ENCODE results near the gene RAB6B.

RAB6B gene

DNA sequence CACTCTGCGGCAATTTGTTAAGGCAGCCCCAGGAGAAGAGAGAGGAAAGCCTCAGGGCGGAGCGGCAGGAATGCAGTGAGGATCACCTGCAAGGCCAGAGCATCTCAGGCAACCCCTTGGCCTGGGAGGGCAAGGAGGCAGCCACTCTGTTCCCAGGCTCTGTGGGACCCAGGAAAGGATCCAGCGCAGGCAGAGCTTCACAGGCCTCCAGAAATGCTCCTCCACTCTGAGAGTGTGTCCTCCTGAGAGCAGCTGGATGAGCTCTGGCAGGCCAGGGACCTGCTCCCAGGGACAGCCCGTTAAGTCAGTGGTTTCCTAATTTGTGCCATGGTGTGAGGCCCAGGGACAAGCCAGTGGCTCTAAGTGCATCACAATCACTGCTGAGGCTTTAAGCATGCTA is 35.2 kb downstream of the RAB6B start:
- DNase-seq (ENCODE audit: low read depth in 1 of 2, low spot score in 1 of 2) = no peak

DNA sequence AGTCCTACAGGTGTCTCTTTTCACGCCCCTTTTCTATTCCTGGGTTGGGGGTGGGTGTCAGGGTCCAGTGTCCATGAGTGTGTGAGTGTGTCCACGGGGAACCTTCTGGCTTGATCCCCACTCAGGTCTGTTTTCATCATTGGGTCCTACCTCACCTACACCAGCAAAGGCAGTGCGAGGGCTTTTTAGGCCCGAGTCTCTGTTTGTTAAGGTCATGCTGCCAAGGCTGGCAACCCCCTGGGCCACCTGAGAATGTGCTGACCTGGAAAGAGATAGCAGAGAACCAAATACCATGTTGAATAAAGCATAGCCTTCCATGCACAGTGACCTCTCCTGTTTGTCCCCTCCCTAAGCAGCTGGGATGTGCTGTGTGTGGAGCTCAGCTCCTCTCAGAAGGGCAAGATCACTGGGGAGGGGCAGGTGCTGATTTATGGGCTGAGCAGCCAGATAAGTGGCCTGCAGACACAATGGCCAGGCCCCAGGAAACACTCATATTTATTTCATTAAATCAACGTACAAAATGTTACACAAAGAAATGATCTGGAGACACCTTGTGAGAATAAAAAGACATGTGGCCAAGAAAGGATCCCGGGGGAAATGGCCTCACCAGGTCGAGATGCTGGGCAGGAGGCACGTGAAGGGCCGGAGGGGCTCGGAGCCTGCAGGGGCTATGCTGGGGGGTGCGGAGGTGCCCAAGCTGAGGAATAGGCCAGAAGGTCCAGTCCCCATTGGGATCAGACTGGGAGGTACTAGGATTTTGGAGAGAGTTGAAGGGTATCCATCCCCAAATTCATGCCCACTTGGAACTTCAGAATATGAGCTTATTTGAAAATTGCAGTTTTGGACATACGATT is 36.1 kb downstream of the RAB6B start:
- no peak for DNase-seq (ENCODE audit: low read depth in 1 of 2, low spot score in 1 of 2)

DNA sequence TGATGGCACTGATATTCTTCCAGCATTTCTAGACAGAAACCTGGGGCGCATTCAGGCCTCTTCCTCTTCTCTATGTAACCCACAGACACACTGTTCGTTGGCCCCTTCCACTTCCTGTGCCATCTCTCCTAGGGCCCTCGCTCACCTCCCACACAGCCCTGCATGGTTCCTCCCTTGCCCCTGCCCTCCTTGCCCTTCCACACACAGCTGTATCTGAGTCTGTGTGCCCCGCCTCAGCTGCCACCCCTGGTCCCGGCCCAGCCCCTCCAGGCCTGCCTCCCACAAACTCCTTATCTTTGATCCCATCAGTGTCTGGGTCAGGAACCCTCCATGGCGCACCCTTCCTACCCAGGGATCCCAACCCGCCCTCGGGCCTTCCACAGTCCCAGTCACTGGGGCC is 37.9 kb downstream of the RAB6B start:
- no peak for DNase-seq (ENCODE audit: low read depth in 1 of 2, low spot score in 1 of 2)

GRCh38 chr3:133856316-133856715 is 39.4 kb downstream of the RAB6B start:
- DNase-seq (ENCODE audit: low read depth in 1 of 2, low spot score in 1 of 2) = no peak

- DNase-seq (ENCODE audit: low read depth in 1 of 2, low spot score in 1 of 2) = no peak
Measured at GRCh38 chr3:133855772-133856171, 39.9 kb downstream of the RAB6B start.

DNA sequence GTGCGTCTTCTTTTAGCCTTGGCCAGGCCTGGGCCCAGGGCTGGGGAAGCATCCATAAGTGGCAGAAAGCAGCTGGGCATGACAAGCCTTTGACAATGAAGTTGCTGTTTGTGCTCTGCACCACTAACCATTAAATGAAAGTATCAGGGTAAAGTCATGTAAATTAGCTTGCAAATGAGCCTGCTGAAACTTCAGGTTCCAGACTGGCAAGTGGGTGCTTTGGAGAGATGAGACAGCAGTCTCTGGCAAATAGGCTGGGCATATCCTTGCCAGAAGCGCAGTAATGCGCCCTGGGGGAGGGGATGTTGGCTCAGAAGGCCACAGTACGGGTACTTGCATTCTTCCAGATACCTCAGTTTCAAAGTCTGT is 40.7 kb downstream of the RAB6B start:
- DNase-seq (ENCODE audit: low read depth in 1 of 2, low spot score in 1 of 2) = no peak

DNA sequence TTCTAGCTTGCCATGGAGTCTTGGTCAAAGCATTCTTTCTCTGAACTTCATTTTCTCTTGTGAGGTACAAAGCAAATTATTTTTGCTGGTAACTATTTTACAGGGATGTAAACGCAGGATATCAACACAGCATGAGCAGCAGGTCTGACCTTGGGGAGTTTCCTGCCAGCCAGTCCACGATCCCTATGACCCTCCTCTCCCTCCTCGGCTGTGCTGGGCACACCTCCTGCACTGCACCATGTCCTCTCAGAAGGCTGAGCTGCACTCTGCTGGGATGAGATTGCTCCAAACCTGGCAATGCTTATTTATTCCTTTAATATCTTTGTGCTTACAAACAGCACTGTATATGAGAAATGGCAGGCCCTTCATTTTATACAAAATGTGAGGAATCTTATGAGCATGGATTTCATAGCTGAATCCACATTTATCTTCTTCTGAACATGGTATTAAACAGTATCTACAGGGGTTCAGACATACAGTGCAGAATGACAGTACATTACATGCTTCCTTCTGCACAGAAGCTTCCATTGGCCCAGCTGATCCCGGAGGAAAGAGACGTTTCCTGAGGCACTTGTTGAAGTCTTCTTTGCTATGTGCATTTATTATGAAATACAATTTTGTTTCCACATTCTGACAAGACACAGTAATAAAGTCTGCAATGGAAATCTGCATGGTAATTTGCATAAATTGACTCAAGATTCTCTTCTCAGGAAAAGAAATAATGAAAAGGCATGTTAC is 41.2 kb downstream of the RAB6B start:
- DNase-seq (ENCODE audit: low read depth in 1 of 2, low spot score in 1 of 2) = no peak

DNA sequence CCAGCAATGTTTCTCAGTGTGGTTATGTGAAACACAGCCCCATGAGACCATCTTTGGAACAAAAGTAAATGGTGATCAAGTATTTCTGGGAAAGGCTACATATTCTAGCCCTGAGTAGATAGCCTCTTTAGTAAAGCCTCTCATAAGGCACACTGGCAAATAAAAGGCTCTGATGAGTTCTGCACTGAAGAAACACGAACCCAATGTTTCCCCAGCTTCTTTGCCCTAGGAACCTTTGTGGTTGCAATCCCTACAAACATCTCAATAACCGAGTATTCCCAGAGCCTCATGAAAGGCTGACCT is 41.8 kb downstream of the RAB6B start:
- no peak for DNase-seq (ENCODE audit: low read depth in 1 of 2, low spot score in 1 of 2)

DNA sequence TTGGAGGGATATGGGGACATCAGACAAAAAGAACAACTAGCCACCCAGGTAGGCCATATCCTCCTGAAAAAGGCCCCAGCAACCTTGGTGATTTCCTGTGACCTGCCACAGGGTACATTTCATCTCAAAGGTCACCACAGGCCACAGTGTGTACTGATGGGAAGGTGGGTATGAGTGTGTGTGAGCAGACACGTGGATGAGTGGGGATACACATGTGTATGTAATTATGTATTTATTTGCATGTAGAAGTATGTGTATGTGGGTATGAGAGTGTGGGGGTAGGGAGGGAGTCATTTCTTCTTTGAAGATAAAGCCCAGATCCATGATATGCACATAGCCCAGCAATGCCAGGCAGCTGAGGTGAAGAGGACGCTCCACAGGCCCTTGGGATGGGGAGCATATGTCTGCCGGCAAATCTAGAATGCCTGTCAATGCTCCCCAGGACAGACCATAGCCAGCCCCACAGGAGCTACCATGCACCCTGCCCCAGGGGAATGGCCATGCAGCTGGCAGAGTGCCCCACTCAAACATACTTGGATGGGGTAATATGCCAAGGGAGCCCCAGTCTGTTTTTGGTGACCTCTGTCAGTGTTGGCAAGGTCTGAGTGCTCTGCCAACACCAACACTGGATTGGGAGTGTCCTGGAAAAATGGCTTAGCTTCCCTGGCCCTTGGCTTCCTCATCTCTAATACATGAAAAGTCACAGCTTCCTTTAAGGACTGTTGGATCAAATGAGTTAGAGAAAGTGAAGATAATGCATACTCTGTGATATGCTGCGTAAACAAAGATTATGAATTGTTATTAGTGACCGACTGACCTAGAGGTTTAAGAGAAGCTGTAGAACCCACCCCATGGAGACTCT is 42.4 kb downstream of the RAB6B start:
- DNase-seq (ENCODE audit: low read depth in 1 of 2, low spot score in 1 of 2) = no peak

- DNase-seq (ENCODE audit: low read depth in 1 of 2, low spot score in 1 of 2) = no peak
Measured at GRCh38 chr3:133851931-133852330, 43.8 kb downstream of the RAB6B start.

DNA sequence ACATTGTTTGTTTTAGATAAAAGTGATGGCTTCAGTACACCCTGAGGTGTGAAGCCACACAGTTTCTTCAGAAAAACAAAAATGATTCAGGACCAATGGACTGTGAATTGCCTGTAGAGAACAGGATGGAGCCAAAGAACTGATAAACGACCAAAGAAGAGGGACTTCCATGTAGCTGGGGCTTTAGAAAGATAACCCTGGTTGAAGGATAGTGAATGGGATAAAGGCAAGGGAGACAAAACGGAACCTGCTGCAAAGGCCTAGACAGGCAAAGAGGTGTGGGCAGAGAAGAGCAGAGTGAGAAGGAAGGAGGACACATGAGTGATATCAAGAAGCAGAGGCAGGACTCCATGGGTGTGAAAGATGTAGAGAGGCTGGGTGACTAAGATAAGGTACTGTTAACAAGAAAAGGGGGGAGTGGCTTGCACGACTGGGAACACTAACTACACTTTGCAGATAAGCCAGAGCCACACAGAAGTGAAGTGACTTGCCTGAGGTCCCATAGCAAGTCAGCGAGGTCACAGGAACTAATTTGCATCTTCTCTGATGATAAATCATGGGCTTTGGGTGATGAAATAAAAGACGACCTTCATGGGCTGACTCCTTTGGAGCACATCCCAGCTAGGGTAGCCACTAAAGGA is 44.3 kb downstream of the RAB6B start:
- no peak for DNase-seq (ENCODE audit: low read depth in 1 of 2, low spot score in 1 of 2)

DNA sequence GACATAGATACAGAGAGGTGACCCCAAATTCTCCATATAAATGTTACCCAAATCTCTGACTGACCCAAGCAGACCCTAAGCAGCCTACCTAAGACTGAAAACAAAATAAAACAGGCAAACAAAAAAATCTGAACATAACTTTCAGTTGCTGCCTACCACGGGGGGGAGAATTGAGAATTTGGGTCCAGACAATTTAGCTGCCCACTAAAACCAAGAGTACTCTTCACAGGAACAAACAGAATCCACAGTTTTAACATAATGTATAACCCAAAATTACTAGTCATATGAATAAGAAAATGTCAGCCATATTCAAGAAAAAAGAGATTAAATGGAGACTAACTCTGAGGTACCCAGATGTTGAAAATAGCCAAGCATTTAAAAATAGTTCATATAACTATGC is 45.6 kb downstream of the RAB6B start:
- DNase-seq (ENCODE audit: low read depth in 1 of 2, low spot score in 1 of 2) = no peak

GRCh38 chr3:133849346-133849745 is 46.3 kb downstream of the RAB6B start:
- no peak for DNase-seq (ENCODE audit: low read depth in 1 of 2, low spot score in 1 of 2)

DNA sequence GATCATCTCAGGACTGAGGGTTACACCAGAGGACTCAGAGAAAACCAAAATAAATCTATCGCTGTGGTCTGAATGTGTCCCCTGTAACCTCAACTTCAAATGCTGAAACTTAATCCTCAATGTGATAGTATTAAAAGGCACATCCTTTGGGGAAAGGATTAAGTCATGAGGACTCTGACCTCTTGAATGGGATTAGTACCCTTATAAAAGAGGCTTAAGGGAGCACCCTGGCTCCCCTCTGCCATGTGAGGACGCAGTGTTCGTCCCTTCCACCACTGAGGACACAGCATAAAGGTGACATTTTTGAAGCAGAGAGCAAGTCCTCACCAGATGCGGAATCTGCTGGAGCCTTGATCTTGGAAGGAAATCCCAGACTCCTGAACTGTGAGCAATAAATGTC is 50.6 kb downstream of the RAB6B start:
- no peak for DNase-seq (ENCODE audit: low read depth in 1 of 2, low spot score in 1 of 2)

DNA sequence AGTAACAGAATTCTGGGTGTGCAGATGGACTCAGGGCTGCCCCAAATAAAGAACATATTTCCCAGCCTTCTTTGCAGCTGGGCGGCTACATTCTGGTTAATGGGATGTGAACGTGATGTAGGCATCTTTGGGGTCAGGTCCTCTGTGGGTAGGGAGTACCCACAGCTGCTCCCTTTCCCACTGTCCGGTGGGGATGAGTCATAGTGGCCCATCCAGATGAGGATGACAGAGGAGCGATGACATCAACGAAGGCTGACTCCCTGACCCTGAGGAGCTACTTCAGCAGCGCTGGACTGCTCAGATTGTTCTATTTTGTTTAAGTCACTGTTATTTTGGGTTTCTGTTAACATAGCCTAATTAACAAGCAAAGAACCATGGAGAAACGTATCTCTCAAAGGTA is 52.0 kb downstream of the RAB6B start:
- no peak for DNase-seq (ENCODE audit: low read depth in 1 of 2, low spot score in 1 of 2)

GRCh38 chr3:133842158-133842557 is 53.5 kb downstream of the RAB6B start:
- DNase-seq (ENCODE audit: low read depth in 1 of 2, low spot score in 1 of 2) = no peak

GRCh38 chr3:133841196-133841595 is 54.5 kb downstream of the RAB6B start:
- DNase-seq (ENCODE audit: low read depth in 1 of 2, low spot score in 1 of 2) = no peak

DNA sequence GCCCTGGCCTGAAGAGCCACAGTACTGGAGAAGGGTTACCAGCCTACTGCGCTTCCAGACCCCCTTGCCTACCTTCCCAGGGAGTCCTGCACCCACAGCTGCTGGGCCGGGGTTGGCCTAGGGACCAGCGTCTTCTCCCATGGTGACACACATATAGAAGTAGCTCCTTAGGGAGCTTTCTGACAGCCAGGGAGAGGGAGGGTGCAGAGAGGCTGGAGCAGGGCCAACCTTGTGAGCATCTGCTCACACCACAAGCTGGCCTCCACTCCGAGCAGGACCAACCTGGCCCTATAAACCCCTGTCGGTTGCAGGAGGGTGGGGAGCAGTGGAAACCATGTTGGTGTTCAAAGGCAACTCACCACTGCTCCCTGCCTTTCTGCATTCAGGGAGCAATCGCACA is 54.9 kb downstream of the RAB6B start:
- DNase-seq (ENCODE audit: low read depth in 1 of 2, low spot score in 1 of 2) = no peak

DNA sequence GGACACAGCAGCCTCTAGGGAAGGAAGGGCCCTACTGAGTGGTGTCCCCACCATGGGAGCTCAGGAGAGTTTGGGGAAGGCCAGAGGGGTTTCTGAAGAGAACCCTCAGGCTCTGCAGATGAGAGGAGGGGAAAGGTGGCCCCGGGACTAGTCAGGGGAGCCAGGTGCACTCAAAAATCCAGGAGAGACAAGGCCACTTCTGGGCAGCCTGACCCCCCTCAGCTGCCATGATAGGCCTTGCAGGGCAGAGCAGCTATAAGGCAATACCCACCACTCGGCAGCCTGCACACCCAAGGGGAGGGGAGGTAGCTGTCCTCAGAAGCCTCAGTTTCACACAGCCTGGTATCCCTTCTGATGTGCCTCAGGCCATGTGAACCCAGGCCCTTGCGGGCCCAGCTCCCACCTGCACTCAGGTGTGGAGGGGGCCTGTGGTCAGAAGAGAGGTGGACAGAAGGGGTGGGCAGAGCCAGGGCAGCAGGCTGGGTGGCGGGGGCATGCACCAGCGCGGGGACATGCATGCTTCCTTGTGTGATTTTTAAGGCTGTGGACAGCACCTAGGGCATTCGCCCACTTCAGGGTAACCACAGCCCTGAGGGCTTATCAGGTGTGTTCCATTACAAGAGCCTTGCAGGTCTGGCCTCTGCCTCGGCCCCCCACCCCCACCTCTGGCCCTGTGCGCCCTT is 55.5 kb downstream of the RAB6B start:
- DNase-seq (ENCODE audit: low read depth in 1 of 2, low spot score in 1 of 2) = no peak

DNA sequence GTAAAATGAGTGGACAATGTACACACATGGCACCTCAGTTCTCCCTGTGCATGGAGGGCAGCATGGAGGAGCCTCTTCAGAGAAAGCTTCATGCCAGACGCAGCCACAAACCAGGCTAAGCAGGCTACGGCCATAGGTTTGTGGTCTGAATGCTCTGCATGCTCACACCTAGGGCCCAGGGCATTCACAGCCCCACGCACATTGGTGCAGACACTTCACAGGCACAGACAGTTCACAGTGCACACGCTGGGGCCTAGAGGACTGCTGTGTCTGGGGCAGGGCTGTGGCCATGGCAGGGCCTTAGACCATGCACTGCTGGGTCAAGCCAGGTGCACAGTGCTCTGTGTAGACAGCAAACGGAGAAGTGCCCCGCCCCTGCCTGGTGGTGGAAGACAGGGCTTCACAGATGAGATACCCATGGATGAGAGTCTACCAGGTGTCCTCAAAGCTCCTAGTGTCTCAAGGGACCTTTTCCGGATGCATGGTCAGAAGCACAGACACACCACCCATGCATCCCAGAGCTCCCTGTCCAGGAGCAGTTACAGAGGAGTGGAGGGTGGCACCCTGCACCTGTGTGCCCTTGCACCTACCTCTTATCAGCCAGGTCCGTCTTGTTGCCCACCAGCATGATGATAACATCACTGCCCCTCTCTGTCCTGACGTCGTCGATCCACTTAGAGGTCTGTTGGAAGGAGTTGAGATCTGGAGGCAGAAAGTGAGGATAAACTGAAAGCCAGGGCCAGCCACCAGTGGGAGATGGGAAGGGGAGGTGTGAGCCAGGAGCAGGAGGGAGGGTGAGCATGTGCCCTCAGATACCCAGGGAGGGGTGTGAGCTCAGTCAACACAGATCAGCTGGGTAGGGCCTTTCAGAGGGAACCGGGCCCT is 56.5 kb downstream of the RAB6B start:
- DNase-seq (ENCODE audit: low read depth in 1 of 2, low spot score in 1 of 2) = no peak

Measured in activated T-helper 1 cell treated with anti-CD3 and anti-CD28 coated beads, Interleukin-2, amount 50 U/mL, for 16 hours (primary cell).